HG03025 (cell line): ENCODE results near the gene ZNF236.

Experiments used
- ATAC-seq: cut with Tn5 transposase; IDR thresholded peaks from one replicate; pipeline ENCODE4 v1.9.1; 2021; ENCODE audit warnings: mild to moderate bottlenecking, moderate library complexity; ENCODE audit not compliant: unreplicated experiment, low FRiP score

ZNF236 gene

GRCh38 chr18:76855594-76855993 is 33.2 kb downstream of the ZNF236 start:
- ATAC-seq: no peak

- no peak for ATAC-seq
Measured at GRCh38 chr18:76857476-76857875, 35.1 kb downstream of the ZNF236 start.

GRCh38 chr18:76859474-76860339 is 37.4 kb downstream of the ZNF236 start:
- no peak for ATAC-seq

- no peak for ATAC-seq
Measured at GRCh38 chr18:76860411-76860810, 38.1 kb downstream of the ZNF236 start.

- no peak for ATAC-seq
Measured at GRCh38 chr18:76866666-76867065, 44.3 kb downstream of the ZNF236 start.

- no peak for ATAC-seq
Measured at GRCh38 chr18:76873311-76873710, 51.0 kb downstream of the ZNF236 start.

GRCh38 chr18:76873713-76874112 is 51.4 kb downstream of the ZNF236 start:
- ATAC-seq: no peak

- ATAC-seq: no peak
Measured at GRCh38 chr18:76874642-76875389, 52.5 kb downstream of the ZNF236 start.

GRCh38 chr18:76875390-76876325 is 53.3 kb downstream of the ZNF236 start:
- no peak for ATAC-seq

GRCh38 chr18:76878426-76878825 is 56.1 kb downstream of the ZNF236 start:
- no peak for ATAC-seq

- ATAC-seq: no peak
Measured at GRCh38 chr18:76880026-76880425, 57.7 kb downstream of the ZNF236 start.

- ATAC-seq: no peak
Measured at GRCh38 chr18:76881744-76882143, 59.4 kb downstream of the ZNF236 start.

GRCh38 chr18:76882146-76882545 is 59.8 kb downstream of the ZNF236 start:
- no peak for ATAC-seq

GRCh38 chr18:76885001-76885400 is 62.6 kb downstream of the ZNF236 start:
- ATAC-seq: no peak

GRCh38 chr18:76886112-76886511 is 63.8 kb downstream of the ZNF236 start:
- no peak for ATAC-seq

- no peak for ATAC-seq
Measured at GRCh38 chr18:76889091-76889699, 66.8 kb downstream of the ZNF236 start.

GRCh38 chr18:76892832-76893231 is 70.5 kb downstream of the ZNF236 start:
- no peak for ATAC-seq

- ATAC-seq: no peak
Measured at GRCh38 chr18:76894566-76895346, 72.4 kb downstream of the ZNF236 start.

- no peak for ATAC-seq
Measured at GRCh38 chr18:76895498-76895897, 73.1 kb downstream of the ZNF236 start.
